Islet of Langerhans (tissue), 1 donor: Measurements from ENCODE around the gene AGAP9.
"Not testable (repeated sequence)": the region's sequence is repeated elsewhere in the genome, so short reads cannot be mapped to it uniquely, and the experiment has no call there.

Experiments
- FAIRE-seq: peaks from one replicate; lab custom pipeline; 2011; peaks lifted over from hg19 to GRCh38; lab: Jason Lieb, UNC

The AGAP9 gene

GRCh38 chr10:47523475-47523874 is at the start of gene AGAP9:
TSS of gene AGAP9 (minus strand) at chr10:47523638. CDS start at chr10:47523526, 112 bp downstream.
- FAIRE-seq: not testable (repeated sequence)

GRCh38 chr10:47571138-47571912 is 47.9 kb upstream of the AGAP9 start:
- FAIRE-seq: not testable (repeated sequence)

- FAIRE-seq: not testable (repeated sequence)
These were observed 43.3 kb upstream of the AGAP9 start for GRCh38 chr10:47566757-47567156.

- not testable (repeated sequence) for FAIRE-seq
These were observed 42.8 kb upstream of the AGAP9 start for GRCh38 chr10:47566108-47566699.

- FAIRE-seq: not testable (repeated sequence)
These were observed 42.1 kb upstream of the AGAP9 start for GRCh38 chr10:47565517-47565920.

GRCh38 chr10:47564953-47565352 is 41.5 kb upstream of the AGAP9 start:
- not testable (repeated sequence) for FAIRE-seq

- FAIRE-seq: not testable (repeated sequence)
These were observed 40.9 kb upstream of the AGAP9 start for GRCh38 chr10:47564318-47564717.

GRCh38 chr10:47560452-47560851 is 37.0 kb upstream of the AGAP9 start:
- FAIRE-seq: not testable (repeated sequence)

GRCh38 chr10:47559718-47560308 is 36.4 kb upstream of the AGAP9 start:
- not testable (repeated sequence) for FAIRE-seq

- FAIRE-seq: not testable (repeated sequence)
These were observed 34.7 kb upstream of the AGAP9 start for GRCh38 chr10:47558109-47558508.

GRCh38 chr10:47557616-47558015 is 34.2 kb upstream of the AGAP9 start:
- not testable (repeated sequence) for FAIRE-seq

- not testable (repeated sequence) for FAIRE-seq
These were observed 31.9 kb upstream of the AGAP9 start for GRCh38 chr10:47555334-47555733.

- FAIRE-seq: not testable (repeated sequence)
These were observed 31.1 kb upstream of the AGAP9 start for GRCh38 chr10:47554552-47554951.

- not testable (repeated sequence) for FAIRE-seq
These were observed 30.4 kb upstream of the AGAP9 start for GRCh38 chr10:47553860-47554247.

- FAIRE-seq: not testable (repeated sequence)
These were observed 29.9 kb upstream of the AGAP9 start for GRCh38 chr10:47553214-47553859.

GRCh38 chr10:47552719-47553118 is 29.3 kb upstream of the AGAP9 start:
- not testable (repeated sequence) for FAIRE-seq

- not testable (repeated sequence) for FAIRE-seq
These were observed 23.8 kb upstream of the AGAP9 start for GRCh38 chr10:47547286-47547685.

- FAIRE-seq: not testable (repeated sequence)
These were observed 13.0 kb upstream of the AGAP9 start for GRCh38 chr10:47536430-47536829.

- FAIRE-seq: not testable (repeated sequence)
These were observed 21.1 kb downstream of the AGAP9 start for GRCh38 chr10:47502313-47502712.

- not testable (repeated sequence) for FAIRE-seq
These were observed 29.2 kb downstream of the AGAP9 start for GRCh38 chr10:47494226-47494625.

GRCh38 chr10:47491600-47491999 is 31.8 kb downstream of the AGAP9 start, which contains the start of gene FAM25G:
TSS of gene FAM25G (minus strand) at chr10:47491700. CDS start at chr10:47491674, 26 bp downstream.
- FAIRE-seq: not testable (repeated sequence)

- FAIRE-seq: not testable (repeated sequence)
These were observed 33.8 kb downstream of the AGAP9 start for GRCh38 chr10:47489630-47490029.
